Panc1 (cell line): Measurements from ENCODE around the gene SIGLEC7. TPM values are rescaled to one million over a fixed set of nuclear protein-coding genes. Genes with fewer than 3 reads are reported as not detected.

ENCODE experiments used
- ATAC-seq: fragments of 200-7000 bp; cut with Tn5 transposase; 2 replicates; pipeline ENCODE4 v1.9.1; 2020; ENCODE audit warnings: mild to moderate bottlenecking, moderate library complexity
- BruUV-seq: library from RNA; stranded (reverse); fragments of 400-500 nt; replicated peaks from 2 replicates; lab custom pipeline; 2021; lab: Mats Ljungman, UMichigan
- CTCF ChIA-PET: fragments of 300-600 bp; sonication (Branson Sonifier 250); formaldehyde crosslinking; loops from one replicate; lab custom pipeline; 2022; ENCODE audit warnings: antibody characterized with exemption; lab: Charles Lee
- POLR2A ChIA-PET: fragments of 300-600 bp; sonication (Branson Sonifier 250); formaldehyde crosslinking; loops from one replicate; lab custom pipeline; 2022; ENCODE audit warnings: antibody characterized with exemption; lab: Charles Lee
- DNase-seq: peaks from one replicate; pipeline ENCODE4 v3.0.0-alpha.2; 2010; ENCODE audit warnings: low read depth, low spot score
- H3K27ac ChIP-seq: 2 replicates; pipeline ENCODE4 v1.5.1; 2011; ENCODE audit warnings: mild to moderate bottlenecking, low read length, inconsistent platforms
- H3K27me3 ChIP-seq: fragments of 200-500 bp; sonication (Bioruptor generic); 2 replicates; pipeline ENCODE4 v1.6.0; 2014; ENCODE audit warnings: low read length, inconsistent platforms; ENCODE audit not compliant: control insufficient read depth, insufficient read depth
- H3K36me3 ChIP-seq: fragments of 200-500 bp; sonication (Bioruptor generic); 2 replicates; pipeline ENCODE4 v1.5.1; 2014; ENCODE audit warnings: inconsistent platforms, mild to moderate bottlenecking, low read length, moderate library complexity; ENCODE audit not compliant: control insufficient read depth, insufficient read depth
- H3K4me1 ChIP-seq: 2 replicates; pipeline ENCODE4 v1.5.1; 2011; ENCODE audit warnings: inconsistent platforms, mild to moderate bottlenecking, low read length, moderate library complexity; ENCODE audit not compliant: control insufficient read depth, insufficient read depth
- H3K4me3 ChIP-seq, 2 experiments: 2 replicates each; pipeline ENCODE4 v1.5.1; 2011 to 2012; ENCODE audit warnings: low read depth in 2 of 2, low read length in 2 of 2, mild to moderate bottlenecking in 2 of 2, inconsistent platforms in 1 of 2, moderate library complexity in 1 of 2
- H3K9me3 ChIP-seq: fragments of 200-500 bp; sonication (Bioruptor generic); 2 replicates; pipeline ENCODE4 v1.5.1; 2014; ENCODE audit warnings: low read depth, mild to moderate bottlenecking, inconsistent platforms, low read length, moderate library complexity; ENCODE audit not compliant: control insufficient read depth, insufficient read depth
- POLR2AphosphoS5 ChIP-seq: IDR thresholded peaks from 2 replicates; pipeline ENCODE4 v1.6.1; 2012; ENCODE audit warnings: mild to moderate bottlenecking, low read depth, low read length, moderate library complexity
- SIN3A ChIP-seq: IDR thresholded peaks from 2 replicates; pipeline ENCODE4 v1.6.1; 2012; ENCODE audit warnings: low read depth, mild to moderate bottlenecking, low read length, moderate library complexity, borderline replicate concordance; ENCODE audit not compliant: insufficient read depth
- TCF7L2 ChIP-seq: IDR thresholded peaks from 2 replicates; pipeline ENCODE4 v1.6.1; 2011; ENCODE audit warnings: mild to moderate bottlenecking, low read depth, low read length, inconsistent platforms
- in situ Hi-C: cut with HindIII; loops from 2 replicates; pipeline ENCODE4 v1.10.0; 2016; ENCODE audit warnings: low sequenced_read_pairs, low pct_unique_long_range_greater_than_20kb
- intact Hi-C: fragments of 100-400 bp; cut with micrococcal nuclease; formaldehyde crosslinking; loops from one replicate; pipeline ENCODE4 v1.10.0; 2022; ENCODE audit not compliant: unreplicated experiment
- total RNA-seq: library from RNA; stranded (reverse); gene quantifications from one replicate; pipeline ENCODE4 v1.2.1, GENCODE V29; 2021; ENCODE audit not compliant: unreplicated experiment
- TF ChIP-seq, protein P1 (sequence below), 2 experiments: IDR thresholded peaks; 2 replicates each; pipeline ENCODE4 v1.6.1; 2011 to 2012; ENCODE audit warnings: low read depth in 2 of 2, control low read depth in 1 of 2, low read length in 1 of 2, mild to moderate bottlenecking in 1 of 2, moderate library complexity in 1 of 2; ENCODE audit not compliant: insufficient read depth in 1 of 2
- TF ChIP-seq, protein P2 (sequence below): fragments of 450-650 bp; IDR thresholded peaks from 2 replicates; pipeline ENCODE4 v1.5.1; 2017; ENCODE audit warnings: mild to moderate bottlenecking

The SIGLEC7 gene
- total RNA-seq, 1 experiment from 2014 or later = not detected

- Histone ChIP-seq H3K4me1 (no peaks in the 10 kb centered on the region), H3K27ac (no peak overlapping the region), H3K36me3 (no peaks in the 10 kb centered on the region), H3K4me3 (no peak overlapping the region), H3K9me3 (no peaks in the 10 kb centered on the region), H3K27me3 (no peaks in the 10 kb centered on the region; the same call in 1 of the 2 replicates)
- in situ Hi-C loops (no loop called here), intact Hi-C loops (no loop called here)
- ChIA-PET CTCF (no interaction called here), POLR2A (no interaction called here)
- TF ChIP-seq SIN3A (no peak), TCF7L2 (no peak), POLR2AphosphoS5 (no peak)
- TF ChIP-seq, protein P1, sequence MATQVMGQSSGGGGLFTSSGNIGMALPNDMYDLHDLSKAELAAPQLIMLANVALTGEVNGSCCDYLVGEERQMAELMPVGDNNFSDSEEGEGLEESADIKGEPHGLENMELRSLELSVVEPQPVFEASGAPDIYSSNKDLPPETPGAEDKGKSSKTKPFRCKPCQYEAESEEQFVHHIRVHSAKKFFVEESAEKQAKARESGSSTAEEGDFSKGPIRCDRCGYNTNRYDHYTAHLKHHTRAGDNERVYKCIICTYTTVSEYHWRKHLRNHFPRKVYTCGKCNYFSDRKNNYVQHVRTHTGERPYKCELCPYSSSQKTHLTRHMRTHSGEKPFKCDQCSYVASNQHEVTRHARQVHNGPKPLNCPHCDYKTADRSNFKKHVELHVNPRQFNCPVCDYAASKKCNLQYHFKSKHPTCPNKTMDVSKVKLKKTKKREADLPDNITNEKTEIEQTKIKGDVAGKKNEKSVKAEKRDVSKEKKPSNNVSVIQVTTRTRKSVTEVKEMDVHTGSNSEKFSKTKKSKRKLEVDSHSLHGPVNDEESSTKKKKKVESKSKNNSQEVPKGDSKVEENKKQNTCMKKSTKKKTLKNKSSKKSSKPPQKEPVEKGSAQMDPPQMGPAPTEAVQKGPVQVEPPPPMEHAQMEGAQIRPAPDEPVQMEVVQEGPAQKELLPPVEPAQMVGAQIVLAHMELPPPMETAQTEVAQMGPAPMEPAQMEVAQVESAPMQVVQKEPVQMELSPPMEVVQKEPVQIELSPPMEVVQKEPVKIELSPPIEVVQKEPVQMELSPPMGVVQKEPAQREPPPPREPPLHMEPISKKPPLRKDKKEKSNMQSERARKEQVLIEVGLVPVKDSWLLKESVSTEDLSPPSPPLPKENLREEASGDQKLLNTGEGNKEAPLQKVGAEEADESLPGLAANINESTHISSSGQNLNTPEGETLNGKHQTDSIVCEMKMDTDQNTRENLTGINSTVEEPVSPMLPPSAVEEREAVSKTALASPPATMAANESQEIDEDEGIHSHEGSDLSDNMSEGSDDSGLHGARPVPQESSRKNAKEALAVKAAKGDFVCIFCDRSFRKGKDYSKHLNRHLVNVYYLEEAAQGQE (IDR thresholded peaks at IDR 0.05; ENCODE audit: insufficient read depth in 1 of 2, low read depth in 2 of 2, low read length in 1 of 2) = no peak
- TF ChIP-seq, protein P2, sequence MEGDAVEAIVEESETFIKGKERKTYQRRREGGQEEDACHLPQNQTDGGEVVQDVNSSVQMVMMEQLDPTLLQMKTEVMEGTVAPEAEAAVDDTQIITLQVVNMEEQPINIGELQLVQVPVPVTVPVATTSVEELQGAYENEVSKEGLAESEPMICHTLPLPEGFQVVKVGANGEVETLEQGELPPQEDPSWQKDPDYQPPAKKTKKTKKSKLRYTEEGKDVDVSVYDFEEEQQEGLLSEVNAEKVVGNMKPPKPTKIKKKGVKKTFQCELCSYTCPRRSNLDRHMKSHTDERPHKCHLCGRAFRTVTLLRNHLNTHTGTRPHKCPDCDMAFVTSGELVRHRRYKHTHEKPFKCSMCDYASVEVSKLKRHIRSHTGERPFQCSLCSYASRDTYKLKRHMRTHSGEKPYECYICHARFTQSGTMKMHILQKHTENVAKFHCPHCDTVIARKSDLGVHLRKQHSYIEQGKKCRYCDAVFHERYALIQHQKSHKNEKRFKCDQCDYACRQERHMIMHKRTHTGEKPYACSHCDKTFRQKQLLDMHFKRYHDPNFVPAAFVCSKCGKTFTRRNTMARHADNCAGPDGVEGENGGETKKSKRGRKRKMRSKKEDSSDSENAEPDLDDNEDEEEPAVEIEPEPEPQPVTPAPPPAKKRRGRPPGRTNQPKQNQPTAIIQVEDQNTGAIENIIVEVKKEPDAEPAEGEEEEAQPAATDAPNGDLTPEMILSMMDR = no peak
- no TSS peak for BruUV-seq
- ATAC-seq = no peak
- DNase-seq = no peak
Observed at GRCh38 chr19:51147663-51148062, 5.6 kb downstream of the SIGLEC7 start.

DNA sequence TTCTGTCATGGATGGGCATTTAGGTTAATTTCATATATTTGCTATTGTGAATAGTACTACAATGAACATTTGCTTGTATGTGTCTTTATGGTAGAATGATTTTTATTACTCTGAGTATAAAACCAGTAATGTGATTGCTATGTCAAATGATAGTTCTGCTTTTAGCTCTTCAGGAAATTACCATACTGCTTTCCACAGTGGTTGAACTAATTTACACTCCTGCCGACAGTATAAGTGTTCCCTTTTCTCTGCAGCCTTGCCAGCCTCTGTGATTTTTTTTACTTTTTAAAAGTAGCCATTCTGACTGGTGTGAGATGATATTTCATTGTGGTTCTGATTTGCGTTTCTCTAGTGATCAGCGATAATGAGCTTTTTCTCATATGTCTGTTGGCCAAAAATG lies 6.5 kb downstream of the SIGLEC7 start:
- H3K27me3 ChIP-seq = no peaks in the 10 kb centered on the region; the same call in 1 of the 2 replicates

More for the DNA sequence above, 6.5 kb downstream of the SIGLEC7 start:
- no peaks in the 10 kb centered on the region for H3K36me3 ChIP-seq
- no peaks in the 10 kb centered on the region for H3K9me3 ChIP-seq
- H3K4me1 ChIP-seq = no peaks in the 10 kb centered on the region
- DNase-seq = no peak
- ChIA-PET POLR2A (interaction anchor here (0.6 kb wide), 1 partner anchor 13 kb away, joined by 3 read pairs; no protein-coding TSS in a partner anchor), CTCF (no interaction called here)
- intact Hi-C loops (no loop called here), in situ Hi-C loops (no loop called here)
- H3K4me3 ChIP-seq = no peak overlapping the region
- no TSS peak for BruUV-seq
- no peak for ATAC-seq
- H3K27ac ChIP-seq = no peak overlapping the region
- TF ChIP-seq POLR2AphosphoS5 = no peak
- no peak for TF ChIP-seq TCF7L2
- TF ChIP-seq, protein P1 (IDR thresholded peaks at IDR 0.05; ENCODE audit: insufficient read depth in 1 of 2, low read depth in 2 of 2, low read length in 1 of 2) = no peak
- TF ChIP-seq, protein P2 = no peak
- no peak for TF ChIP-seq SIN3A
